Karpas-422 (cell line): ENCODE results near the gene SLC6A6. TPM values are rescaled to one million over a fixed set of nuclear protein-coding genes. Genes with fewer than 3 reads are reported as not detected.

ENCODE experiments used
- DNase-seq: peaks from one replicate; pipeline ENCODE4 v3.0.0-alpha.2; 2015
- H2AFZ ChIP-seq: fragments of 200-600 bp; sonication (generic); 2 replicates; pipeline ENCODE4 v1.6.1; 2014; ENCODE audit warnings: antibody characterized with exemption, low read length, mixed read lengths
- H3K27ac ChIP-seq: fragments of 200-600 bp; sonication (generic); 2 replicates; pipeline ENCODE4 v1.5.1; 2014; ENCODE audit warnings: mild to moderate bottlenecking, low read length, moderate library complexity
- H3K27me3 ChIP-seq: fragments of 200-600 bp; sonication (generic); 2 replicates; pipeline ENCODE4 v1.6.1; 2014; ENCODE audit warnings: low read length, mixed read lengths
- H3K36me3 ChIP-seq: fragments of 200-600 bp; sonication (generic); 2 replicates; pipeline ENCODE4 v1.6.1; 2014; ENCODE audit warnings: low read length, mixed read lengths; ENCODE audit not compliant: insufficient read depth
- H3K4me1 ChIP-seq: fragments of 200-600 bp; sonication (generic); 2 replicates; pipeline ENCODE4 v1.6.1; 2014; ENCODE audit warnings: mild to moderate bottlenecking, low read length, mixed read lengths
- H3K4me2 ChIP-seq: fragments of 200-600 bp; sonication (generic); 2 replicates; pipeline ENCODE4 v1.6.1; 2014; ENCODE audit warnings: low read length, low read depth, mild to moderate bottlenecking; ENCODE audit not compliant: poor library complexity, severe bottlenecking
- H3K4me3 ChIP-seq: fragments of 200-600 bp; sonication (generic); 2 replicates; pipeline ENCODE4 v1.5.1; 2014; ENCODE audit warnings: mild to moderate bottlenecking, antibody characterized with exemption, low read length, mixed read lengths
- H3K79me2 ChIP-seq: fragments of 200-600 bp; sonication (generic); 2 replicates; pipeline ENCODE4 v1.6.1; 2014; ENCODE audit warnings: mild to moderate bottlenecking, low read length, mixed read lengths
- H3K9ac ChIP-seq: fragments of 200-600 bp; sonication (generic); 2 replicates; pipeline ENCODE4 v1.6.0; 2014; ENCODE audit warnings: low read length
- H3K9me2 ChIP-seq: fragments of 200-600 bp; sonication (generic), shearing (Covaris generic); replicated peaks from 2 replicates; pipeline ENCODE4 v1.6.0; 2014; ENCODE audit warnings: mild to moderate bottlenecking, low read length, moderate library complexity; ENCODE audit not compliant: insufficient read depth
- H3K9me3 ChIP-seq: fragments of 300-700, 200-600 bp; sonication (generic); 2 replicates; pipeline ENCODE4 v1.6.1; 2014; ENCODE audit warnings: low read length, mixed read lengths
- H4K20me1 ChIP-seq: fragments of 200-600 bp; sonication (generic); 2 replicates; pipeline ENCODE4 v1.6.1; 2014; ENCODE audit warnings: mild to moderate bottlenecking, antibody characterized with exemption, low read length, low read depth; ENCODE audit not compliant: insufficient read depth
- total RNA-seq: library from RNA; depleted of rRNA; stranded (reverse); fragments of >200 nt; shearing (Covaris generic); gene quantifications from 2 replicates; pipeline ENCODE4 v1.2.3, GENCODE V29; 2014; ENCODE audit warnings: low replicate concordance

Gene SLC6A6
- total RNA-seq, 1 experiment from 2014 or later, result 30.2 TPM

DNA sequence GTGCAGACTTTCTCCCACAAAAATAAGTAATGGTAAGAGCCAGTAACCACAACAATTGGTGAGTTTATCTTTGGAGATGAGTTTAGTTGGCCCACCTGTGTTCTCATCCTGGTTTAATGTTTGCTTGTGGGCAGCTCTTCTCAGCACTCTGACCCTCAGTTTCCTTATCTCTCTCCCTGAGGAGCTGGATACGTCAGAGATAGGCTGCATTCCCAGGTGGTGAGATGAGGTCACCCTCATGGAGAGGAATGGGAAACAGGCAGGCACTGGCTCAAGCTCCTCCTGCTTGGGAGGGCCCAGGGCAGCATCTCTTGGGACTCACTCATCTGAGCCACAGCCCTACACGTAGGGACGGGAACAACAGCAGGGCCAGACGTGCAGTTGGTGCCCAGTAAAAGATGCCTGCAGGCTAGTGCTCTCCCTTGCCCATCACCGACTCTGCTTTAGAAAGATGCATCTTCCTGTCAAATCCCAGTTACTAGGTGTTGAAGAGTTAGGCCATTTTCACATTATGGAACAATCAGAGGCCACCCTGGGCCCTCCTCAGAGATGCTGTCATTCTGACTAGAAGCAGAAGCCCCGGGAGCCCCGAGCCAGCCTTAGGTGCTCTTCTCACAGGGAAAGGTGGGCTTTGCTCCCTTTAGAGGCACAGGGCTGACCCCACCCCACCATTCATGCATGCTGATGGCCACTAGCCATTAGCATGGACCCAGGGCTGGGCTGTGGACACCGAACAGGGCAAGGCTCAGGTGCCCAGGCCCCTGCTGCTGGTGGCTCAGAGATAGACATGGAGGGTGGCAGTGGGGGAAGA lies 78.0 kb downstream of the SLC6A6 start:
- H3K4me2 ChIP-seq, result no peak overlapping the region
- no peak overlapping the region for H3K27ac ChIP-seq
- DNase-seq, result no peak
- H4K20me1 ChIP-seq, result peaks cover 3% of the 10 kb centered on the region; the same call in 1 of the 2 replicates
- H3K9ac ChIP-seq, result no peak overlapping the region
- no peaks in the 10 kb centered on the region for H3K4me1 ChIP-seq
- no peaks in the 10 kb centered on the region for H3K27me3 ChIP-seq
- no peaks in the 10 kb centered on the region for H3K79me2 ChIP-seq
- H2AFZ ChIP-seq, result no peak overlapping the region
- H3K9me3 ChIP-seq, result no peaks in the 10 kb centered on the region
- no peaks in the 10 kb centered on the region for H3K9me2 ChIP-seq
- peaks cover 10% of the 10 kb centered on the region; the same call in 1 of the 2 replicates for H3K36me3 ChIP-seq
- no peak overlapping the region for H3K4me3 ChIP-seq

GRCh38 chr3:14481018-14481645 lies 78.7 kb downstream of the SLC6A6 start:
- H3K4me3 ChIP-seq, result no peak overlapping the region
- no peaks in the 10 kb centered on the region for H3K9me2 ChIP-seq
- H3K27me3 ChIP-seq, result no peaks in the 10 kb centered on the region
- H3K9me3 ChIP-seq, result no peaks in the 10 kb centered on the region
- peaks cover 3% of the 10 kb centered on the region; the same call in 1 of the 2 replicates for H4K20me1 ChIP-seq
- H3K4me1 ChIP-seq, result no peaks in the 10 kb centered on the region
- H3K9ac ChIP-seq, result no peak overlapping the region
- H2AFZ ChIP-seq, result no peak overlapping the region
- peaks cover 10% of the 10 kb centered on the region; the same call in 1 of the 2 replicates for H3K36me3 ChIP-seq
- no peak for DNase-seq
- no peak overlapping the region for H3K4me2 ChIP-seq
- H3K27ac ChIP-seq, result no peak overlapping the region
- H3K79me2 ChIP-seq, result no peaks in the 10 kb centered on the region

DNA sequence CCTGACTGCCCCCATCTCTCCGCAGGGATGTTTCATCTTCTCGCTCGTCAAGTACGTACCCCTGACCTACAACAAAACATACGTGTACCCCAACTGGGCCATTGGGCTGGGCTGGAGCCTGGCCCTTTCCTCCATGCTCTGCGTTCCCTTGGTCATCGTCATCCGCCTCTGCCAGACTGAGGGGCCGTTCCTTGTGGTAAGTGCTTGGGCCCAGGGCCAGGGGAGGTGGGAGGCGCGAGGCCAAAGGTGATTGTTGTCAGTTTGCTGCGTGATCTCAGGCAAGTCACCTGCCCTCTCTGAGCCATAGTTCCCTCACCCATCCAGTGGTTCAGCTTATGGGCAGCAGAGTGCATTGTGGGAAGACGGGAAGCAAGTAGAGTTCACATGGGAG lies 79.2 kb downstream of the SLC6A6 start:
- H3K9ac ChIP-seq, result no peak overlapping the region
- no peaks in the 10 kb centered on the region for H3K9me2 ChIP-seq
- no peak overlapping the region for H2AFZ ChIP-seq
- no peaks in the 10 kb centered on the region for H3K4me1 ChIP-seq
- H3K9me3 ChIP-seq, result no peaks in the 10 kb centered on the region
- H3K36me3 ChIP-seq, result peaks cover 10% of the 10 kb centered on the region; the same call in 1 of the 2 replicates
- H3K27ac ChIP-seq, result no peak overlapping the region
- DNase-seq, result no peak
- no peaks in the 10 kb centered on the region for H3K27me3 ChIP-seq
- no peak overlapping the region for H3K4me3 ChIP-seq
- H4K20me1 ChIP-seq, result peaks cover 3% of the 10 kb centered on the region; the same call in 1 of the 2 replicates
- H3K79me2 ChIP-seq, result no peaks in the 10 kb centered on the region
- no peak overlapping the region for H3K4me2 ChIP-seq

DNA sequence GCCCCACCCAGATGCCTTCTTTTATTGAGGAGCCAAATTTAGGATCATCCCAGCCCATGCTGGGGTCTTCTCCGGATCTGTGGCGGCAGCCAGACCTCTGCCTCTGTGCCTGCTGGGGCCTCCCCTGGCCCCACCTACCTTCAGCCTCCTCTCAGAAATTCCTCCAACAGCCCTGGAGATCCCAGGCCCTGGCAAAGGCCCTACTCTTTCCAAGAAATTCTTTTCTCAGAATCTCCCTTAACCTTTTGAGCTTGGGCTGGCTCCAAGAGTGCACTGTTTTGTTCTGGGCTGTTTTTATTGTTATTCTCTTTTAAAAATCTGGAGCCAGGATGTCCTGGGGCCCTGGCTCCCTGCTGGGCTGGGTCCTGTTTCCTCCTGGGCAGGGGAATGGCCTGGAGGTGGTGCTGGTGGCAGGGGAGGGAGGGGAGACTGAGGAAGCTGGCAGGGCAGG lies 79.9 kb downstream of the SLC6A6 start:
- Histone ChIP-seq H3K4me2 (no peak overlapping the region), H3K9me3 (no peaks in the 10 kb centered on the region), H3K9ac (no peak overlapping the region), H3K27ac (no peak overlapping the region), H3K36me3 (peaks cover 6% of the 10 kb centered on the region), H3K79me2 (no peaks in the 10 kb centered on the region), H3K4me3 (no peak overlapping the region), H2AFZ (no peak overlapping the region), H3K27me3 (no peaks in the 10 kb centered on the region), H4K20me1 (peaks cover 3% of the 10 kb centered on the region; the same call in 1 of the 2 replicates), H3K9me2 (no peaks in the 10 kb centered on the region), H3K4me1 (no peaks in the 10 kb centered on the region)
- no peak for DNase-seq

DNA sequence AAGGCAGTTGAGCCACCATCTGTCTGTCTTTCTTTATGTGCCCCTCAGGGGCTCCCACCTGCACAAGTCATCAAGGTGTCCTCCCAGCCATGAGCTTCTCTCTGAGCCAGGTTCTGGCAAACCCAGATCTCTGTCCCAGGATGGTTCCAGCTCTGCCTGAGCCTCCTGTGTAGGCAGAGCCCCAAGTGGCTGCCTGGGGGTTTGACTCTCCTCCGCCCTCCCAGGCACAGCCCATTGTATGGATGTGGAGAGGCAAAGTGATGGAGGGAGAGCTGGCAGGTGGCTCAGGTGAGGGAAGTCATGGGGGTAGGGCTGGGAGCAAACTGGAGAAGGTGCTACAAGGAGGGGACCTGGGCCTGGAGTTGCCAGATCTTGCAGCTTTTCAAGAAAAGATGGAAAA lies 80.9 kb downstream of the SLC6A6 start:
- Histone ChIP-seq H4K20me1 (peaks cover 3% of the 10 kb centered on the region; the same call in 1 of the 2 replicates), H2AFZ (no peak overlapping the region), H3K27ac (no peak overlapping the region), H3K4me2 (no peak overlapping the region), H3K9ac (no peak overlapping the region), H3K79me2 (no peaks in the 10 kb centered on the region), H3K4me3 (no peak overlapping the region), H3K9me2 (no peaks in the 10 kb centered on the region), H3K4me1 (no peaks in the 10 kb centered on the region), H3K27me3 (no peaks in the 10 kb centered on the region), H3K36me3 (peaks cover 11% of the 10 kb centered on the region), H3K9me3 (no peaks in the 10 kb centered on the region)
- no peak for DNase-seq

DNA sequence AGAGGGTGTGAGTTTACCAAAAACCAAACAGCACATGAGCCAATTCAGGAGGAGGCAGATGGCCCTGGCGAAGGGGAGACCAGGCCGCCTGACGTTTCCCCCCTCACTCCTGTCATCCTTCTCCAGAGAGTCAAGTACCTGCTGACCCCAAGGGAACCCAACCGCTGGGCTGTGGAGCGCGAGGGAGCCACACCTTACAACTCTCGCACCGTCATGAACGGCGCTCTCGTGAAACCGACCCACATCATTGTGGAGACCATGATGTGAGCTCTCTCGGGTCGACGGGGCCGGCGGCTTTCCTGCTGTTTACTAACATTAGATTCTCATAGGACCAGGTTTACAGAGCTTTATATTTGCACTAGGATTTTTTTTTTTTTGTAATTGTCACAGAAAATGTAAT lies 82.3 kb downstream of the SLC6A6 start:
- H3K27me3 ChIP-seq, result no peaks in the 10 kb centered on the region
- no peak overlapping the region for H3K9ac ChIP-seq
- H3K36me3 ChIP-seq, result peaks cover 6% of the 10 kb centered on the region; the same call in 1 of the 2 replicates
- no peak overlapping the region for H2AFZ ChIP-seq
- H3K4me2 ChIP-seq, result no peak overlapping the region
- H3K4me3 ChIP-seq, result no peak overlapping the region
- DNase-seq, result no peak
- H3K27ac ChIP-seq, result no peak overlapping the region
- H4K20me1 ChIP-seq, result peaks cover 2% of the 10 kb centered on the region; the same call in 1 of the 2 replicates
- no peaks in the 10 kb centered on the region for H3K4me1 ChIP-seq
- no peaks in the 10 kb centered on the region for H3K9me2 ChIP-seq
- H3K9me3 ChIP-seq, result no peaks in the 10 kb centered on the region
- no peaks in the 10 kb centered on the region for H3K79me2 ChIP-seq

DNA sequence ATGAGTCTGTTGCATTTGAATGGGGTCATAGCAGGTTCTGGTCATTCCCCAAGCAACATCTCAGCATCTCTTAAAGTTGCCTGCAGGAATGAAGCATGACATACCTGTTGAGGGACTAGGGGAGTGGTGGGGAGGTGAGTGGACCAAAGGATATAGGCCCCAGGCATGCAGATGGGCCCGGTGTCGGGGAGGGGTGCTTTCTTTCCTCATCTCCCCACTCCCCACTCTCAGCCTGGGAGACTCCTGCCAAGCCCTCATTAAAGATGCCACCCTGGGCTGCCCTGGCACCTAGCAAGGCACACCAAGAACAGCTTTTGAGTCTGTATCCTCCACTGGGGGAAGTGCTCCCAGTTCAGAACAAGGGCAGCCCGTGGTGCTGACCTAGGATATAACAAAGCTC lies 83.6 kb downstream of the SLC6A6 start:
- Histone ChIP-seq H4K20me1 (peaks cover 2% of the 10 kb centered on the region; the same call in 1 of the 2 replicates), H3K9me2 (no peaks in the 10 kb centered on the region), H3K79me2 (no peaks in the 10 kb centered on the region), H3K36me3 (peaks cover 6% of the 10 kb centered on the region; the same call in 1 of the 2 replicates), H2AFZ (no peak overlapping the region), H3K9ac (no peak overlapping the region), H3K4me2 (no peak overlapping the region), H3K27me3 (no peaks in the 10 kb centered on the region), H3K4me1 (no peaks in the 10 kb centered on the region), H3K9me3 (no peaks in the 10 kb centered on the region), H3K27ac (no peak overlapping the region), H3K4me3 (no peak overlapping the region)
- no peak for DNase-seq

DNA sequence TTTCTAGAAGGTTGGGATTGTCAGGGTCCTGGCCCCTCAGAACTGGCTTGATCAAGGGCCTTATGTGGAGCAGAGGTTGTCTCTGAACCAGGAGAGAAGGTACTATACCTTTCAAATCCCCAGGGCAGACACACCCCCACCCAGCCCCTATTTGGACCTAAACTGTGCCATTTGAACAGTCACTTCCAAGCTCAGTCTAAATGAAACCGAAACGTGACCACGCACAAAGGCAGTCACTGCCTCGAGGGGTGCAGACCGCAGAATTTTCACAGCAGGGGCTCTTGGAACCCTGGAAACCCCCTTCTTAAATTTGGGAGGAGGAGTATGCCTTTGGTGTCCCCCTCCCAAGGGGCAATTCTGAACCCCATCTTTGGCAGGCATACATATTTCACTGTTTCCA lies 84.1 kb downstream of the SLC6A6 start:
- H3K36me3 ChIP-seq, result peaks cover 6% of the 10 kb centered on the region; the same call in 1 of the 2 replicates
- H3K4me2 ChIP-seq, result no peak overlapping the region
- H2AFZ ChIP-seq, result no peak overlapping the region
- H3K79me2 ChIP-seq, result no peaks in the 10 kb centered on the region
- no peak overlapping the region for H3K4me3 ChIP-seq
- no peaks in the 10 kb centered on the region for H3K4me1 ChIP-seq
- H4K20me1 ChIP-seq, result peaks cover 2% of the 10 kb centered on the region; the same call in 1 of the 2 replicates
- H3K9ac ChIP-seq, result no peak overlapping the region
- no peak for DNase-seq
- H3K9me2 ChIP-seq, result no peaks in the 10 kb centered on the region
- H3K27me3 ChIP-seq, result no peaks in the 10 kb centered on the region
- no peak overlapping the region for H3K27ac ChIP-seq
- no peaks in the 10 kb centered on the region for H3K9me3 ChIP-seq
